BJ (cell line): ENCODE results near the gene HHLA2. TPM values are rescaled to one million over a fixed set of nuclear protein-coding genes. Genes with fewer than 3 reads are reported as not detected.
"Not testable (repeated sequence)": the region's sequence is repeated elsewhere in the genome, so short reads cannot be mapped to it uniquely, and the experiment has no call there.

Source experiments
- CTCF ChIA-PET: fragments of 350-600 bp; formaldehyde crosslinking; extraction: SDS; loops from one replicate; lab custom pipeline; 2021; ENCODE audit warnings: antibody characterized with exemption, inconsistent platforms; lab: Yijun Ruan, JAX
- POLR2A ChIA-PET: fragments of 300-600 bp; sonication (Branson Sonifier 250); formaldehyde crosslinking; extraction: SDS; loops from one replicate; lab custom pipeline; 2021; ENCODE audit warnings: antibody characterized with exemption; lab: Charles Lee
- DNase-seq: peaks from one replicate; pipeline ENCODE4 v3.0.0-alpha.2; 2011; ENCODE audit warnings: low read depth
- H3K27me3 ChIP-seq: 2 replicates; pipeline ENCODE4 v1.6.0; 2011; ENCODE audit warnings: low read length; ENCODE audit not compliant: control insufficient read depth, insufficient read depth
- H3K36me3 ChIP-seq: 2 replicates; pipeline ENCODE4 v1.5.1; 2011; ENCODE audit warnings: low read length; ENCODE audit not compliant: control insufficient read depth, insufficient read depth
- H3K4me3 ChIP-seq: 2 replicates; pipeline ENCODE4 v1.5.1; 2011; ENCODE audit warnings: low read depth, mild to moderate bottlenecking, control low read depth, low read length
- polyA minus RNA-seq: library from RNA; depleted of rRNA, polyadenylated mRNA; stranded (reverse); fragments of >200 nt; gene quantifications from 2 replicates; pipeline ENCODE4 v1.2.3, GENCODE V29; 2011; rRNA and poly(A)+ RNA removed
- polyA plus RNA-seq: library from polyadenylated mRNA; depleted of rRNA; stranded (reverse); fragments of >200 nt; gene quantifications from 2 replicates; pipeline ENCODE4 v1.2.3, GENCODE V29; 2011; rRNA removed
- TF ChIP-seq, protein P1 (sequence below): IDR thresholded peaks from 2 replicates; pipeline ENCODE4 v1.5.1; 2011; ENCODE audit warnings: low read depth, mild to moderate bottlenecking, control low read depth, inconsistent platforms, low read length, moderate library complexity; ENCODE audit not compliant: insufficient read depth

HHLA2 gene, protein sequence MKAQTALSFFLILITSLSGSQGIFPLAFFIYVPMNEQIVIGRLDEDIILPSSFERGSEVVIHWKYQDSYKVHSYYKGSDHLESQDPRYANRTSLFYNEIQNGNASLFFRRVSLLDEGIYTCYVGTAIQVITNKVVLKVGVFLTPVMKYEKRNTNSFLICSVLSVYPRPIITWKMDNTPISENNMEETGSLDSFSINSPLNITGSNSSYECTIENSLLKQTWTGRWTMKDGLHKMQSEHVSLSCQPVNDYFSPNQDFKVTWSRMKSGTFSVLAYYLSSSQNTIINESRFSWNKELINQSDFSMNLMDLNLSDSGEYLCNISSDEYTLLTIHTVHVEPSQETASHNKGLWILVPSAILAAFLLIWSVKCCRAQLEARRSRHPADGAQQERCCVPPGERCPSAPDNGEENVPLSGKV
- polyA plus RNA-seq (not detected in 2 replicates), polyA minus RNA-seq (not detected in 2 replicates)

DNA sequence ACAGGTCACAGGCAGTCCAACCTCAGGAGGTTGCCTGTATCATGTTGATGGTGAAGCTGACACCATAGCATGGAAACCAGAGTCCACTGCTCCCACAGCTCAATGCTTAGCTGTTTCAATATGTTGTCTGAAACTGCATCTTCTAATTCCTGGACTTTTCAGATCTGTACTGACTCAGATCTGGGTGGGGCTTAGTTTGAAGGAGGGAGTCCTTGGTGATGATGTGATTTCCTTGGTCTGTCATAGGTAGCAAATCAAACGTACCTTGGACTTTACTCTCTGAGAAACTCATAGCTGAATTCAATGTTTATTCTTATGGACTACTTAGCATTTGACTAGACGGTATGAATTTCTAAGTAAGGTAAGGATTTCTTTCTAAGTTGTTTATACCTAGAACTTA is at the start of gene HHLA2:
Gene HHLA2, plus strand, starts transcription at position 310 of the 400 bp plus-strand sequence. CDS start 55,266 bp downstream, outside the sequence.
- TF ChIP-seq, protein P1, sequence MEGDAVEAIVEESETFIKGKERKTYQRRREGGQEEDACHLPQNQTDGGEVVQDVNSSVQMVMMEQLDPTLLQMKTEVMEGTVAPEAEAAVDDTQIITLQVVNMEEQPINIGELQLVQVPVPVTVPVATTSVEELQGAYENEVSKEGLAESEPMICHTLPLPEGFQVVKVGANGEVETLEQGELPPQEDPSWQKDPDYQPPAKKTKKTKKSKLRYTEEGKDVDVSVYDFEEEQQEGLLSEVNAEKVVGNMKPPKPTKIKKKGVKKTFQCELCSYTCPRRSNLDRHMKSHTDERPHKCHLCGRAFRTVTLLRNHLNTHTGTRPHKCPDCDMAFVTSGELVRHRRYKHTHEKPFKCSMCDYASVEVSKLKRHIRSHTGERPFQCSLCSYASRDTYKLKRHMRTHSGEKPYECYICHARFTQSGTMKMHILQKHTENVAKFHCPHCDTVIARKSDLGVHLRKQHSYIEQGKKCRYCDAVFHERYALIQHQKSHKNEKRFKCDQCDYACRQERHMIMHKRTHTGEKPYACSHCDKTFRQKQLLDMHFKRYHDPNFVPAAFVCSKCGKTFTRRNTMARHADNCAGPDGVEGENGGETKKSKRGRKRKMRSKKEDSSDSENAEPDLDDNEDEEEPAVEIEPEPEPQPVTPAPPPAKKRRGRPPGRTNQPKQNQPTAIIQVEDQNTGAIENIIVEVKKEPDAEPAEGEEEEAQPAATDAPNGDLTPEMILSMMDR = no peak
- Histone ChIP-seq H3K36me3 (no peaks in the 10 kb centered on the region), H3K4me3 (no peak within 1 kb of the TSS), H3K27me3 (no peaks in the 10 kb centered on the region)
- ChIA-PET CTCF (no interaction called here), POLR2A (no interaction called here)
- no peak for DNase-seq

DNA sequence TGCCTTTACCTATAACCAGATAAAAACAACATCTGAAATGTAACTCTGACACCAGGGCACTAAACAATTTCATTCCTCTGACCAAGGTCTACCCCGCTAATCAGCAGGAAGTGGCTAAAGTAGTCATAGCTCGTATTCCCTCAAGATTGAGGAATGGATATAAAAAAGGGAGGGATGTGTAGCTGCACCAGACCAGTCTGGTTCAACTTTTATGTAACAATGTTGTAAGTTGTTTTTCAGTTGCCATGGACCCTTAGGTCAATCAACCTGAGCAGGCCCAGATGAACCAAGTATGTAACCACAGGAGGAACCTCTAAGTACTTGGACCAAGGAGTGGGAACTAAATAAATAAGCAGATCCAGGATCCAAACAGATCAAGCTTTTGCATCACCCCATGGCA is 45.7 kb upstream of the HHLA2 start:
- no peak overlapping the region for H3K4me3 ChIP-seq
- H3K27me3 ChIP-seq = no peaks in the 10 kb centered on the region
- TF ChIP-seq, protein P1 = no peak
- no peaks in the 10 kb centered on the region for H3K36me3 ChIP-seq
- POLR2A ChIA-PET = no interaction called here
- DNase-seq = no peak
- CTCF ChIA-PET = no interaction called here

DNA sequence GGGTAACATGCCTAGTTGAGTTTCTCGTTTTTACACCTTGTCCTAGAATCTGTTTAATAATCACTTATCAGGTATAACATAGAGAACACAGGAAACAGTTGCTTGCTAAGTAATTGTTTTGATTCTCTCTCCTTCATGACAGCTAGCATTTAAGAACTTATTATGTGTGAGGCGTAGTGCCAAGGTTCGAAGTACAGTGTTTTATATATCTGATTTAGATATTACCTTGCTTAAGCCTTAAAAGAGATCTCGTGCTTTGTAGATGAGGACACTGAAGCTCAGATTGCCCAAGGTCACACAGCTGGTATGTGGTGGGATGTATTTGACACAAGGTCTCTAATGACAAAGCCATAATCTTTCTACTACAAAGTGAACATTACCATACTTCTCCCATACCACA is 45.1 kb upstream of the HHLA2 start:
- DNase-seq = no peak
- no peaks in the 10 kb centered on the region for H3K36me3 ChIP-seq
- TF ChIP-seq, protein P1 = no peak
- H3K4me3 ChIP-seq = no peak overlapping the region
- POLR2A ChIA-PET = no interaction called here
- CTCF ChIA-PET = no interaction called here
- no peaks in the 10 kb centered on the region for H3K27me3 ChIP-seq

DNA sequence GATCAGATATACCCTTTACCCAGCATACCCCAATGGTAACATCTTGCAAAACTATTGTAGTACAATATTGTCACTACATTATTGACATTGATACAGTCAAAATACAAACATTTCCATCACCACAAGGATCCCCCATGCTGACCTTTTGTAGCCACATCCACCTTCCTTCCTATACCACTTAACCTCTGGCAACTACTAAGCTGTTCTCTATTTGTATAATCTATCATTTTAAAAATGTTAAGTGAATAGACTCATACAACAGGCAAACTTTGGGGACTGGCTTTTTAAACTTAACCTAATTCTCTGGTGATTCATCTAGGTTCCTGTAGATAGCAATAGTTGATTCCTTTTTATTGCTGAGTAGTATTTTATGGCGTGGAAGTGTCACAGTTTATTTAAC is 44.5 kb upstream of the HHLA2 start:
- no peak for DNase-seq
- Histone ChIP-seq H3K27me3 (no peaks in the 10 kb centered on the region), H3K36me3 (no peaks in the 10 kb centered on the region), H3K4me3 (no peak overlapping the region)
- ChIA-PET POLR2A (no interaction called here), CTCF (no interaction called here)
- TF ChIP-seq, protein P1 = no peak

DNA sequence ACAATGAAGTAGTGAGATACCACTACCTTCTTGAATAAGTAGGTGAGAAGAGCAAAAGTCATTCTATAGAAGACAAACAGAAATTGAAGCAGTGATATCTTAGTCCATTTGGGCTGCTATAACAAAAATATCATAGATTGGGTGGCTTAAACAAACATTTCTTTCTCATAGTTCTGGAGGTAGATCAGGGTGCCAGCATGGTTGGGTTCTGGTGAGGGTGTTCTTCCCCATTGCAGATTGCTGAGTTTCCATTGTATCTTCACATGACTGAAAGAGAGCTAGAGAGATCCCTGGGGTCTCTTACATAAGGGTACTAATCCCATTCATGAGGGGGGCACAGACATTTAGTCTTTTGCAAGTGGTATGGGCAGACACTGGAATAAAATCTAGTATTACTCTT is 41.2 kb upstream of the HHLA2 start:
- no peak overlapping the region for H3K4me3 ChIP-seq
- ChIA-PET POLR2A (no interaction called here), CTCF (no interaction called here)
- TF ChIP-seq, protein P1 = no peak
- DNase-seq = no peak
- no peaks in the 10 kb centered on the region for H3K27me3 ChIP-seq
- H3K36me3 ChIP-seq = no peaks in the 10 kb centered on the region

DNA sequence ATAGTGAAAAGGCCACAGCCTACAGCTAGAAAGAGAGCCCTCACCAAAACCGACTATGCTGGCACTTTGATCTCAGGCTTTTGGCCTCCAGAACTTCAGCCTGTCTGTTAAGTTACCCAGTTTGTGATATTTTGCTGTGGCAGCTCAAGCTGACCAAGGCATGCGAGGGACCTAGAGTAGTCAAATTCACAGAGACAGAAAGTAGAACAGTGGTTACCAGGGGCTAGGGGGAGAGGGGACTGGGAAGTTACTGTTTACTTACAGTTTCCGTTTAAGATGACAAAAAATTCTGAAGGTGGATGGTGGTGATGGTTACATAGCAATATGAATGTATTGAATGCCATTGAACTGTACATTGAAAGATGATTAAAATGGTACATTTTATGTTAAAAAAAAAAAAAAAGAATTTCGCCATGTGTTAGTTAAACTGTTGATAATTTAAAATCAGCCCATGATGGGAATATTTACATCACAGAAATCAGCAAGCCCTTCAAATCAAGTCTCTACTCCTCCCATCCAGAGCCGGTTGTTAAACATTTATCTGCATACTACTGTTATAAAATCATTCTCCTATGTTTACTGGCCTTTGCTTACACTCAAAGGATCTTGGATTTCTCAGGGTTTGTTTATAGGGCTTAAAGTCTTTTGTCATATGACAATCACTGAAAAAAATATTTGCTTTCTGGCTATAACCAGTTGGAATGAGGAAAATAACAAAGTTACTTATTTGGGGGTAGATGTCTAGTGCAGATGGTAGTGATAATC is 31.6 kb upstream of the HHLA2 start:
- POLR2A ChIA-PET, CTCF ChIA-PET, H3K4me3 ChIP-seq, H3K27me3 ChIP-seq, H3K36me3 ChIP-seq, DNase-seq: not testable (repeated sequence)

DNA sequence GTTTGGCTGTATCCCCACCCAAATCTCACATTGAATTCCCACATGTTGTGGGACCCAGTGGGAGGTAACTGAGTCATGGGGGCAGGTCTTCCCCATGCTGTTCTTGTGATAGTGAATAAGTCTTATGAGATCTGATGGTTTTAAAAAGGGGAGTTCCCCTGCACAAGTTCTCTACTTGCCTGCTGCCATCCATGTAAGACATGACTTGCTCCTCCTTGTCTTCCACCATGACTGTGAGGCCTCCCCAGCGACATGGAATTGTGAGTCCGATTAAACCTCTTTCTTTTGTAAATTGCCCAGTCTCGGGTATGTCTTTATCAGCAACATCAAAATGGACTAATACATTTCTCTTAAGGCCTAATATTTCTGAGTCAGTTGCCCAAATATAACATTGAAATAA is 28.1 kb upstream of the HHLA2 start:
- POLR2A ChIA-PET, H3K4me3 ChIP-seq, H3K36me3 ChIP-seq, H3K27me3 ChIP-seq, DNase-seq: not testable (repeated sequence)
- CTCF ChIA-PET = interaction anchor here (0.8 kb wide), 1 partner anchor 12 kb away, joined by 4 read pairs; no protein-coding TSS in a partner anchor
